ENCODE data around the gene ZNF555. TPM values are rescaled to one million over a fixed set of nuclear protein-coding genes. Genes with fewer than 3 reads are reported as not detected.

ZNF555 gene
- total and polyA plus RNA-seq, 2 donors (not counting 1 experiment from before 2014, with no cell fraction given) = 5.0 to 5.9 TPM

DNA sequence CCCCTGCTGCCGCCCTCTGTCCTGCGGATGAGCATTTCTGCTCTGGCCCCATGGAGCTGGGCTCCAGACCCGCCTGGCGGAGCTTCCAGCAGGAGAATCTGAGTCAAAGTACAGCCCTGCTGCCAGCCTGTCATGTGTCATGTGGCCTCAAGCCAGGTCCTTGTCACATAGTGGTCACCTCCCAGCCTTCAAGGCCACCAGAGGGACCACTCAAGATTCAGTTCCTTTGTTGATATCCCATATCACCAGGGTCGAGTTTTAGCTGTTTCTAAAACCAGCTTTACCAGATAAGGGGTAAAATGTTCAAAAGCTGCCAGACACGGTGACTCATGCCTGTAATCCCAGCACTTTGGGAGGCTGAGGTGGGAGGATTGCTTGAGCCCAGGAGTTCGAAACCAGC, 42.5 kb upstream of the ZNF555 start:
- no peak for DNase-seq (ENCODE audit: low read depth in 2 of 2)
- H3K9ac ChIP-seq (ENCODE audit: insufficient read depth, low read length) = no peak overlapping the region
- no peaks in the 10 kb centered on the region for H4K20me1 ChIP-seq (ENCODE audit: control insufficient read depth, extremely low read depth, insufficient read depth, low read length)
- H3K36me3 ChIP-seq (ENCODE audit: control insufficient read depth, insufficient read depth, low read length) = peaks cover 30% of the 10 kb centered on the region
- H2AFZ ChIP-seq (ENCODE audit: low read length) = no peak overlapping the region
- no peaks in the 10 kb centered on the region for H3K79me2 ChIP-seq (ENCODE audit: control insufficient read depth, insufficient read depth, low read length)
- H3K4me1 ChIP-seq (ENCODE audit: control insufficient read depth, extremely low read depth, insufficient read depth, low read length) = no peaks in the 10 kb centered on the region
- no peak overlapping the region for H3K4me3 ChIP-seq (replicated peaks in 1 of 4; ENCODE audit: control extremely low read depth in 1 of 4, insufficient read depth in 1 of 4, low read depth in 3 of 4, low read length in 4 of 4)
- H3K9me3 ChIP-seq (ENCODE audit: control insufficient read depth, insufficient read depth, low read depth, low read length) = no peaks in the 10 kb centered on the region
- no peaks in the 10 kb centered on the region for H3K27me3 ChIP-seq (ENCODE audit: control insufficient read depth, insufficient read depth, low read length)
- H3K27ac ChIP-seq (ENCODE audit: insufficient read depth, low read length) = no peak overlapping the region
- TF ChIP-seq, protein P1, sequence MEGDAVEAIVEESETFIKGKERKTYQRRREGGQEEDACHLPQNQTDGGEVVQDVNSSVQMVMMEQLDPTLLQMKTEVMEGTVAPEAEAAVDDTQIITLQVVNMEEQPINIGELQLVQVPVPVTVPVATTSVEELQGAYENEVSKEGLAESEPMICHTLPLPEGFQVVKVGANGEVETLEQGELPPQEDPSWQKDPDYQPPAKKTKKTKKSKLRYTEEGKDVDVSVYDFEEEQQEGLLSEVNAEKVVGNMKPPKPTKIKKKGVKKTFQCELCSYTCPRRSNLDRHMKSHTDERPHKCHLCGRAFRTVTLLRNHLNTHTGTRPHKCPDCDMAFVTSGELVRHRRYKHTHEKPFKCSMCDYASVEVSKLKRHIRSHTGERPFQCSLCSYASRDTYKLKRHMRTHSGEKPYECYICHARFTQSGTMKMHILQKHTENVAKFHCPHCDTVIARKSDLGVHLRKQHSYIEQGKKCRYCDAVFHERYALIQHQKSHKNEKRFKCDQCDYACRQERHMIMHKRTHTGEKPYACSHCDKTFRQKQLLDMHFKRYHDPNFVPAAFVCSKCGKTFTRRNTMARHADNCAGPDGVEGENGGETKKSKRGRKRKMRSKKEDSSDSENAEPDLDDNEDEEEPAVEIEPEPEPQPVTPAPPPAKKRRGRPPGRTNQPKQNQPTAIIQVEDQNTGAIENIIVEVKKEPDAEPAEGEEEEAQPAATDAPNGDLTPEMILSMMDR (conservative IDR thresholded peaks at IDR 0.05 in 1 of 2, IDR thresholded peaks at IDR 0.05 in 1 of 2; ENCODE audit: low read depth in 1 of 2, low read length in 2 of 2) = no peak
- no peak for TF ChIP-seq EZH2 (IDR thresholded peaks at IDR 0.05; ENCODE audit: low read length, missing control alignments)
- H3K4me2 ChIP-seq (ENCODE audit: extremely low read depth, insufficient read depth, low read length) = no peak overlapping the region

GRCh38 chr19:2799273-2800020, 41.8 kb upstream of the ZNF555 start:
- Histone ChIP-seq H3K9ac (ENCODE audit: insufficient read depth, low read length) (no peak overlapping the region), H3K4me2 (ENCODE audit: extremely low read depth, insufficient read depth, low read length) (no peak overlapping the region), H3K9me3 (ENCODE audit: control insufficient read depth, insufficient read depth, low read depth, low read length) (no peaks in the 10 kb centered on the region), H3K4me1 (ENCODE audit: control insufficient read depth, extremely low read depth, insufficient read depth, low read length) (no peaks in the 10 kb centered on the region), H3K27me3 (ENCODE audit: control insufficient read depth, insufficient read depth, low read length) (no peaks in the 10 kb centered on the region), H3K27ac (ENCODE audit: insufficient read depth, low read length) (no peak overlapping the region), H4K20me1 (ENCODE audit: control insufficient read depth, extremely low read depth, insufficient read depth, low read length) (no peaks in the 10 kb centered on the region), H3K36me3 (ENCODE audit: control insufficient read depth, insufficient read depth, low read length) (peaks cover 30% of the 10 kb centered on the region), H2AFZ (ENCODE audit: low read length) (no peak overlapping the region), H3K79me2 (ENCODE audit: control insufficient read depth, insufficient read depth, low read length) (no peaks in the 10 kb centered on the region), H3K4me3 (replicated peaks in 1 of 4; ENCODE audit: control extremely low read depth in 1 of 4, insufficient read depth in 1 of 4, low read depth in 3 of 4, low read length in 4 of 4) (no peak overlapping the region)
- no peak for DNase-seq (ENCODE audit: low read depth in 2 of 2)
- TF ChIP-seq EZH2 (IDR thresholded peaks at IDR 0.05; ENCODE audit: low read length, missing control alignments) = no peak
- TF ChIP-seq, protein P1 (conservative IDR thresholded peaks at IDR 0.05 in 1 of 2, IDR thresholded peaks at IDR 0.05 in 1 of 2; ENCODE audit: low read depth in 1 of 2, low read length in 2 of 2) = no peak

- Histone ChIP-seq H3K36me3 (ENCODE audit: control insufficient read depth, insufficient read depth, low read length) (peaks cover 29% of the 10 kb centered on the region), H3K27me3 (ENCODE audit: control insufficient read depth, insufficient read depth, low read length) (no peaks in the 10 kb centered on the region), H2AFZ (ENCODE audit: low read length) (no peak overlapping the region), H3K4me2 (ENCODE audit: extremely low read depth, insufficient read depth, low read length) (no peak overlapping the region), H3K27ac (ENCODE audit: insufficient read depth, low read length) (no peak overlapping the region), H3K4me1 (ENCODE audit: control insufficient read depth, extremely low read depth, insufficient read depth, low read length) (no peaks in the 10 kb centered on the region), H3K9ac (ENCODE audit: insufficient read depth, low read length) (no peak overlapping the region), H3K4me3 (replicated peaks in 1 of 4; ENCODE audit: control extremely low read depth in 1 of 4, insufficient read depth in 1 of 4, low read depth in 3 of 4, low read length in 4 of 4) (no peak overlapping the region), H3K9me3 (ENCODE audit: control insufficient read depth, insufficient read depth, low read depth, low read length) (no peaks in the 10 kb centered on the region), H4K20me1 (ENCODE audit: control insufficient read depth, extremely low read depth, insufficient read depth, low read length) (no peaks in the 10 kb centered on the region), H3K79me2 (ENCODE audit: control insufficient read depth, insufficient read depth, low read length) (no peaks in the 10 kb centered on the region)
- TF ChIP-seq EZH2 (IDR thresholded peaks at IDR 0.05; ENCODE audit: low read length, missing control alignments) = no peak
- TF ChIP-seq, protein P1 (conservative IDR thresholded peaks at IDR 0.05 in 1 of 2, IDR thresholded peaks at IDR 0.05 in 1 of 2; ENCODE audit: low read depth in 1 of 2, low read length in 2 of 2) = no peak
- DNase-seq (ENCODE audit: low read depth in 2 of 2) = no peak
These were observed 40.8 kb upstream of the ZNF555 start for GRCh38 chr19:2800506-2800905.

Measured in fibroblast of lung (primary cell).